GM12878 (cell line): ENCODE measurements around the gene SRCIN1. TPM values are rescaled to one million over a fixed set of nuclear protein-coding genes. Genes with fewer than 3 reads are reported as not detected.

Experiments used
- ATAC-seq: fragments of 200-7000 bp; cut with Tn5 transposase; 3 replicates; pipeline ENCODE4 v1.9.1; 2020; ENCODE audit warnings: mild to moderate bottlenecking, moderate library complexity
- BruUV-seq: library from RNA; stranded (reverse); fragments of 400-500 nt; replicated peaks from 2 replicates; lab custom pipeline; 2021; lab: Mats Ljungman, UMichigan
- CTCF ChIA-PET: fragments of 300-600 bp; sonication (Branson Sonifier 250); formaldehyde crosslinking; extraction: SDS; loops from one replicate; lab custom pipeline; 2021; ENCODE audit warnings: inconsistent platforms; lab: Yijun Ruan, JAX
- POLR2A ChIA-PET: fragments of 350-600 bp; formaldehyde crosslinking; extraction: SDS; loops from one replicate; lab custom pipeline; 2021; ENCODE audit warnings: inconsistent platforms; lab: Charles Lee
- RAD21 ChIA-PET: fragments of 300-600 bp; sonication (Branson Sonifier 250); formaldehyde crosslinking; loops from one replicate; lab custom pipeline; 2023; ENCODE audit warnings: antibody characterized with exemption; ENCODE audit not compliant: unreplicated experiment; lab: Charles Lee
- SMC1A ChIA-PET: fragments of 300-600 bp; sonication (Branson Sonifier 250); formaldehyde crosslinking; loops from one replicate; lab custom pipeline; 2023; ENCODE audit not compliant: unreplicated experiment, uncharacterized antibody; lab: Charles Lee
- DNase-seq: peaks from one replicate; pipeline ENCODE4 v3.0.0-alpha.2; 2011; ENCODE audit warnings: low read depth, low spot score
- FAIRE-seq: peaks from 3 replicates; lab custom pipeline; 2011; peaks lifted over from hg19 to GRCh38; lab: Jason Lieb, UNC
- H2AFZ ChIP-seq: 2 replicates; pipeline ENCODE4 v1.6.0; 2011; ENCODE audit warnings: low read depth, low read length, control low read depth; ENCODE audit not compliant: control insufficient read depth
- H3K27ac ChIP-seq: 2 replicates; pipeline ENCODE4 v1.5.1; 2011; ENCODE audit warnings: control low read depth; ENCODE audit not compliant: control insufficient read depth, insufficient read depth
- H3K27me3 ChIP-seq, 2 experiments: replicated peaks in 1 of 2; 2 replicates each; pipeline versions ENCODE4 v1.6.0 to v1.6.1; 2011; ENCODE audit warnings: low read length in 1 of 2; ENCODE audit not compliant: control insufficient read depth in 2 of 2, insufficient read depth in 2 of 2
- H3K36me3 ChIP-seq, 2 experiments: 2 replicates each; pipeline ENCODE4 v1.5.1; 2011; ENCODE audit warnings: low read length in 1 of 2; ENCODE audit not compliant: control insufficient read depth in 2 of 2, insufficient read depth in 2 of 2
- H3K4me1 ChIP-seq: 2 replicates; pipeline ENCODE4 v1.6.1; 2011; ENCODE audit warnings: mild to moderate bottlenecking, low read length, moderate library complexity, mixed read lengths; ENCODE audit not compliant: control insufficient read depth, insufficient read depth
- H3K4me2 ChIP-seq: 2 replicates; pipeline ENCODE4 v1.6.0; 2011; ENCODE audit warnings: control low read depth; ENCODE audit not compliant: control insufficient read depth, insufficient read depth
- H3K4me3 ChIP-seq: fragments of 200-600 bp; sonication (generic); 2 replicates; pipeline ENCODE4 v1.5.1; 2016
- H3K79me2 ChIP-seq: 2 replicates; pipeline ENCODE4 v1.6.0; 2011; ENCODE audit warnings: low read length; ENCODE audit not compliant: control insufficient read depth, insufficient read depth
- H3K9ac ChIP-seq: 2 replicates; pipeline ENCODE4 v1.8.0; 2011; ENCODE audit warnings: low read length, control low read depth, mixed read lengths; ENCODE audit not compliant: control insufficient read depth, insufficient read depth
- H3K9me3 ChIP-seq: replicated peaks from 3 replicates; pipeline ENCODE4 v1.5.1; 2011; ENCODE audit warnings: mild to moderate bottlenecking, low read length; ENCODE audit not compliant: control insufficient read depth, insufficient read depth
- H4K20me1 ChIP-seq: 2 replicates; pipeline ENCODE4 v1.6.0; 2011; ENCODE audit not compliant: control insufficient read depth, insufficient read depth
- CBX5 ChIP-seq: sonication (generic); IDR thresholded peaks from 2 replicates; pipeline ENCODE4 v1.6.1; 2016; ENCODE audit warnings: low read depth, moderate library complexity, mild to moderate bottlenecking, inconsistent platforms
- CHD1 ChIP-seq: IDR thresholded peaks from 2 replicates; pipeline ENCODE4 v1.6.1; 2012; ENCODE audit warnings: low read depth, low read length, improper control_type of control experiment
- CREM ChIP-seq: IDR thresholded peaks from 2 replicates; pipeline ENCODE4 v1.6.1; 2014; ENCODE audit warnings: antibody characterized with exemption, low read depth
- ETV6 ChIP-seq, 2 experiments: fragments of 450-650 bp in 1 of 2; IDR thresholded peaks in 1 of 2; conservative IDR thresholded peaks in 1 of 2; 2 replicates each; pipeline ENCODE4 v1.6.1; 2014; ENCODE audit warnings: antibody characterized with exemption in 1 of 2, borderline replicate concordance in 1 of 2, low read depth in 1 of 2, mild to moderate bottlenecking in 1 of 2, moderate library complexity in 1 of 2
- JUNB ChIP-seq: IDR thresholded peaks from 2 replicates; pipeline ENCODE4 v1.6.1; 2016; ENCODE audit warnings: antibody characterized with exemption, mild to moderate bottlenecking
- NR2C1 ChIP-seq: fragments of 450-650 bp; IDR thresholded peaks from 2 replicates; pipeline ENCODE4 v1.6.1; 2017; ENCODE audit warnings: antibody characterized with exemption, mild to moderate bottlenecking, moderate library complexity
- PAX8 ChIP-seq: fragments of 450-650 bp; IDR thresholded peaks from 2 replicates; pipeline ENCODE4 v1.6.1; 2017; ENCODE audit warnings: mild to moderate bottlenecking, moderate library complexity
- SREBF2 ChIP-seq: IDR thresholded peaks from 2 replicates; pipeline ENCODE4 v1.6.1; 2012; ENCODE audit warnings: mild to moderate bottlenecking, low read length
- TAF1 ChIP-seq: IDR thresholded peaks from 2 replicates; pipeline ENCODE4 v1.6.1; 2011; ENCODE audit warnings: mild to moderate bottlenecking, low read depth, low read length, borderline replicate concordance
- WGBS: methylation state at CpG from one replicate; pipeline ENCODE4 v1.1.6; 2016; ENCODE audit warnings: low lambda C conversion rate; ENCODE audit not compliant: insufficient replicate concordance, insufficient coverage; ENCODE audit errors: missing lambda C conversion rate; 5-methylcytosine and 5-hydroxymethylcytosine counted together
- in situ Hi-C: fragments of 300-500 bp; cut with MboI; formaldehyde crosslinking; loops from 9 replicates; pipeline ENCODE4 v1.14.3; 2018; ENCODE audit warnings: mixed read lengths
- intact Hi-C: fragments of 100-400 bp; cut with micrococcal nuclease; formaldehyde crosslinking; loops from one replicate; pipeline ENCODE4 v1.14.2; 2022; ENCODE audit not compliant: unreplicated experiment
- polyA plus RNA-seq, 11 experiments: library from polyadenylated mRNA; depleted of rRNA in 4 of 11; unstranded in 6 of 11; stranded (reverse) in 5 of 11; fragments of >200 nt; fragmentation: Nextera tagmentation in 4 of 11; fragmentation: Illumina TruSeq in 1 of 11; extraction: Ambion mirVana in 4 of 11; extraction: Trizol in 1 of 11; gene quantifications; 1 replicate in 1 of 11; 2 replicates in 10 of 11; pipeline versions ENCODE4 v1.2.1 to v1.2.3, GENCODE V29; 2011 to 2016; ENCODE audit warnings: inconsistent platforms in 2 of 11, missing spikeins in 2 of 11, low read depth in 1 of 11
- total RNA-seq, 4 experiments: library from RNA; depleted of rRNA in 3 of 4; stranded (reverse); fragments of >200 nt in 3 of 4; fragmentation: Illumina TruSeq in 1 of 4; extraction: Trizol in 1 of 4; gene quantifications; 2 replicates each; pipeline versions ENCODE4 v1.2.1 to v1.2.3, GENCODE V29; 2013 to 2021
- TF ChIP-seq, protein P1 (sequence below): IDR thresholded peaks from 2 replicates; pipeline ENCODE4 v1.6.1; 2011; ENCODE audit warnings: borderline replicate concordance, low read depth, mild to moderate bottlenecking, moderate library complexity, mixed read lengths, low read length; ENCODE audit not compliant: insufficient read depth; ENCODE audit errors: extremely low read length
- TF ChIP-seq, protein P2 (sequence below): fragments of 450-650 bp; IDR thresholded peaks from 2 replicates; pipeline ENCODE4 v1.6.1; 2016; ENCODE audit warnings: mild to moderate bottlenecking
- TF ChIP-seq, protein P3 (sequence below): fragments of 450-650 bp; IDR thresholded peaks from 2 replicates; pipeline ENCODE4 v1.6.1; 2017; ENCODE audit warnings: antibody characterized with exemption, mild to moderate bottlenecking, moderate library complexity
- TF ChIP-seq, protein P4 (sequence below): IDR thresholded peaks from 2 replicates; pipeline ENCODE4 v1.6.1; 2011; ENCODE audit warnings: low read depth, low read length, improper control_type of control experiment, borderline replicate concordance
- TF ChIP-seq, protein P5 (sequence below): fragments of 150-350 bp; IDR thresholded peaks from 2 replicates; pipeline ENCODE4 v1.6.1; 2014; ENCODE audit warnings: mild to moderate bottlenecking, low read depth, low read length

The SRCIN1 gene
- total and polyA plus RNA-seq, 10 of the 15 experiments (the other 5 are each of a cell fraction or from before 2014, with no cell fraction given), result under 0.01 to 0.74 (median 0.20) TPM; not detected in 3

DNA sequence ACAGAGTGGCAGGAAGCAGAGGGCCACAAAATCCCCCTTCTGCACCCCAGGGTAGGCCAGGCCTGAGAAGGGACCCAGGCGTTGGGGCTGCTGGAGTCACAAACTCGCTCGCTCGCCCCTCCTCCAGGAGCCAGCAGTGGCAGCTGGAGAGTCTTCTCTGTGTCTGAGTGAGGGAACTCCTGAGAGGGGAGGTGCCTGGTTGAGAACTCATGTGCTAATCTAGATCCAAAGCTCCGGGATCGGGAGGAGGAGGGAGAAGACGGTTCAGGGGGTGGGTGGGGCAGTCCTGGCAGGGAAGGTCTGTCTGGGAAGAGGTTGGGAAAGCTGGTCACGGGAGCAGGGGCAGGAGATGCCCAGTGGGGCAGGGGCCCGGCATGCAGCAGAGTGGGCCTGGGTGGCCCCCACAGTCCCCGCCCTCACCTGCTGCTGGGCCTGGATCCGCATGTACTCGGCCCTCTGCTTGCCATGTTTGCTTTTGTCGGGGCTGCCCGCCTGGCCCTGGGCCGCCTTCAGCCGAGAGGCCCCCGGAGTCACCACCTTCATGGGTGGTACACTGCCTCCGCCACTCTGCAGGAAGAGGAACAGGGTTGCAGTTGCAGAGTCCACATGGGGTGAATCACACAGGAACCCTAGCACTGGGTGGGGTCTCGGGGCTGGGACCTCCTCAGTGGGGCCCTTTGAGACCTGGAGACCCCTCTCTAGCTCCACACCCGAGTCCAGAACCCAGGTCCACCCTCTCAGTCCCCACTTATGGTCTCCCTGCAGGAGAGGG, 62.2 kb downstream of the SRCIN1 start (continued):
- TF ChIP-seq, protein P1, sequence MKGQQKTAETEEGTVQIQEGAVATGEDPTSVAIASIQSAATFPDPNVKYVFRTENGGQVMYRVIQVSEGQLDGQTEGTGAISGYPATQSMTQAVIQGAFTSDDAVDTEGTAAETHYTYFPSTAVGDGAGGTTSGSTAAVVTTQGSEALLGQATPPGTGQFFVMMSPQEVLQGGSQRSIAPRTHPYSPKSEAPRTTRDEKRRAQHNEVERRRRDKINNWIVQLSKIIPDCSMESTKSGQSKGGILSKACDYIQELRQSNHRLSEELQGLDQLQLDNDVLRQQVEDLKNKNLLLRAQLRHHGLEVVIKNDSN, result no peak
- TF ChIP-seq TAF1 (no peak), JUNB (no peak)
- TF ChIP-seq, protein P2, sequence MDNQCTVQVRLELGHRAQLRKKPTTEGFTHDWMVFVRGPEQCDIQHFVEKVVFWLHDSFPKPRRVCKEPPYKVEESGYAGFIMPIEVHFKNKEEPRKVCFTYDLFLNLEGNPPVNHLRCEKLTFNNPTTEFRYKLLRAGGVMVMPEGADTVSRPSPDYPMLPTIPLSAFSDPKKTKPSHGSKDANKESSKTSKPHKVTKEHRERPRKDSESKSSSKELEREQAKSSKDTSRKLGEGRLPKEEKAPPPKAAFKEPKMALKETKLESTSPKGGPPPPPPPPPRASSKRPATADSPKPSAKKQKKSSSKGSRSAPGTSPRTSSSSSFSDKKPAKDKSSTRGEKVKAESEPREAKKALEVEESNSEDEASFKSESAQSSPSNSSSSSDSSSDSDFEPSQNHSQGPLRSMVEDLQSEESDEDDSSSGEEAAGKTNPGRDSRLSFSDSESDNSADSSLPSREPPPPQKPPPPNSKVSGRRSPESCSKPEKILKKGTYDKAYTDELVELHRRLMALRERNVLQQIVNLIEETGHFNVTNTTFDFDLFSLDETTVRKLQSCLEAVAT, result no peak

DNA sequence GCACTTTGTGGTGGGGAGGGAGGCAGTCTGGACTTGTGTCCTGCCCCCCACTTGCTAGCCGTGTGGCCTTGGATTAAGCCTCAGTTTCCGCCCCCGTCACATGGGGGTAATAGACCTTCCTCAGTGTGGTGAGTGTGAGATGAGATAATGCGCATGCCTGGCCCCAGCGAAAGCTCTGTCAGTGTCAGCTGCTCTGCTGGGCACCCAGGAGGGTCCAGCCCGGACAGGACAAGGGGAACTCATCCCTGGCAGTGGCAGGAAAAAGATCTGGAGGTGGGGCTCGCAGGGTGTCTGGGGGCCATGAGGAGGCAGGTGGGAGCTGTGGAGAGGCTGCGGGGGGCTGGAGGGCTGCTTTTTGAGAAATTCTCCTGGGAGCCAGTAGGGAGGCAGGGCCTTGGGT, 63.5 kb downstream of the SRCIN1 start:
- in situ Hi-C loops, result no loop called here
- SMC1A ChIA-PET, result no interaction called here
- TF ChIP-seq NR2C1, result no peak
- no peak for TF ChIP-seq ETV6 (conservative IDR thresholded peaks at IDR 0.05 in 1 of 2, IDR thresholded peaks at IDR 0.05 in 1 of 2; ENCODE audit: borderline replicate concordance in 1 of 2, low read depth in 1 of 2)
- TF ChIP-seq, protein P3, sequence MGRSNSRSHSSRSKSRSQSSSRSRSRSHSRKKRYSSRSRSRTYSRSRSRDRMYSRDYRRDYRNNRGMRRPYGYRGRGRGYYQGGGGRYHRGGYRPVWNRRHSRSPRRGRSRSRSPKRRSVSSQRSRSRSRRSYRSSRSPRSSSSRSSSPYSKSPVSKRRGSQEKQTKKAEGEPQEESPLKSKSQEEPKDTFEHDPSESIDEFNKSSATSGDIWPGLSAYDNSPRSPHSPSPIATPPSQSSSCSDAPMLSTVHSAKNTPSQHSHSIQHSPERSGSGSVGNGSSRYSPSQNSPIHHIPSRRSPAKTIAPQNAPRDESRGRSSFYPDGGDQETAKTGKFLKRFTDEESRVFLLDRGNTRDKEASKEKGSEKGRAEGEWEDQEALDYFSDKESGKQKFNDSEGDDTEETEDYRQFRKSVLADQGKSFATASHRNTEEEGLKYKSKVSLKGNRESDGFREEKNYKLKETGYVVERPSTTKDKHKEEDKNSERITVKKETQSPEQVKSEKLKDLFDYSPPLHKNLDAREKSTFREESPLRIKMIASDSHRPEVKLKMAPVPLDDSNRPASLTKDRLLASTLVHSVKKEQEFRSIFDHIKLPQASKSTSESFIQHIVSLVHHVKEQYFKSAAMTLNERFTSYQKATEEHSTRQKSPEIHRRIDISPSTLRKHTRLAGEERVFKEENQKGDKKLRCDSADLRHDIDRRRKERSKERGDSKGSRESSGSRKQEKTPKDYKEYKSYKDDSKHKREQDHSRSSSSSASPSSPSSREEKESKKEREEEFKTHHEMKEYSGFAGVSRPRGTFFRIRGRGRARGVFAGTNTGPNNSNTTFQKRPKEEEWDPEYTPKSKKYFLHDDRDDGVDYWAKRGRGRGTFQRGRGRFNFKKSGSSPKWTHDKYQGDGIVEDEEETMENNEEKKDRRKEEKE, result no peak
- no peak for TF ChIP-seq SREBF2
- TF ChIP-seq, protein P4, sequence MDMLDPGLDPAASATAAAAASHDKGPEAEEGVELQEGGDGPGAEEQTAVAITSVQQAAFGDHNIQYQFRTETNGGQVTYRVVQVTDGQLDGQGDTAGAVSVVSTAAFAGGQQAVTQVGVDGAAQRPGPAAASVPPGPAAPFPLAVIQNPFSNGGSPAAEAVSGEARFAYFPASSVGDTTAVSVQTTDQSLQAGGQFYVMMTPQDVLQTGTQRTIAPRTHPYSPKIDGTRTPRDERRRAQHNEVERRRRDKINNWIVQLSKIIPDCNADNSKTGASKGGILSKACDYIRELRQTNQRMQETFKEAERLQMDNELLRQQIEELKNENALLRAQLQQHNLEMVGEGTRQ, result no peak
- no peak for TF ChIP-seq CHD1
- TF ChIP-seq, protein P5, sequence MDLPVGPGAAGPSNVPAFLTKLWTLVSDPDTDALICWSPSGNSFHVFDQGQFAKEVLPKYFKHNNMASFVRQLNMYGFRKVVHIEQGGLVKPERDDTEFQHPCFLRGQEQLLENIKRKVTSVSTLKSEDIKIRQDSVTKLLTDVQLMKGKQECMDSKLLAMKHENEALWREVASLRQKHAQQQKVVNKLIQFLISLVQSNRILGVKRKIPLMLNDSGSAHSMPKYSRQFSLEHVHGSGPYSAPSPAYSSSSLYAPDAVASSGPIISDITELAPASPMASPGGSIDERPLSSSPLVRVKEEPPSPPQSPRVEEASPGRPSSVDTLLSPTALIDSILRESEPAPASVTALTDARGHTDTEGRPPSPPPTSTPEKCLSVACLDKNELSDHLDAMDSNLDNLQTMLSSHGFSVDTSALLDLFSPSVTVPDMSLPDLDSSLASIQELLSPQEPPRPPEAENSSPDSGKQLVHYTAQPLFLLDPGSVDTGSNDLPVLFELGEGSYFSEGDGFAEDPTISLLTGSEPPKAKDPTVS, result no peak
- TF ChIP-seq PAX8, result no peak
- no peak for TF ChIP-seq CBX5
- TF ChIP-seq CREM, result no peak

More for the DNA sequence above, 63.5 kb downstream of the SRCIN1 start:
- CTCF ChIA-PET, result no interaction called here
- intact Hi-C loops, result no loop called here
- H3K4me3 ChIP-seq, result no peak overlapping the region
- no peak overlapping the region for H3K27ac ChIP-seq
- no peaks in the 10 kb centered on the region; the same call in 1 of the 2 replicates for H3K4me1 ChIP-seq
- ATAC-seq, result no peak
- no peak overlapping the region for H3K4me2 ChIP-seq
- no peaks in the 10 kb centered on the region for H3K9me3 ChIP-seq
- H3K79me2 ChIP-seq, result no peaks in the 10 kb centered on the region
- FAIRE-seq, result no peak
- no peak overlapping the region for H3K9ac ChIP-seq
- POLR2A ChIA-PET, result no interaction called here
- 56% methylated on average over 7 of the region's 8 CpGs for WGBS
- BruUV-seq, result no TSS peak
- RAD21 ChIA-PET, result no interaction called here
- no peaks in the 10 kb centered on the region for H3K36me3 ChIP-seq
- H2AFZ ChIP-seq, result no peak overlapping the region
- peaks cover 0 to 2% of the 10 kb centered on the region in 2 experiments; a peak in 1 of 4 replicates for H3K27me3 ChIP-seq
- DNase-seq, result no peak
- no peaks in the 10 kb centered on the region for H4K20me1 ChIP-seq
